HG03460 (cell line): ENCODE results near the gene PRPF6.
"Not testable (repeated sequence)": the region's sequence is repeated elsewhere in the genome, so short reads cannot be mapped to it uniquely, and the experiment has no call there.

ENCODE experiments used
- ATAC-seq: cut with Tn5 transposase; IDR thresholded peaks from one replicate; pipeline ENCODE4 v1.9.1; 2021; ENCODE audit not compliant: unreplicated experiment

The PRPF6 gene

GRCh38 chr20:64009811-64010387 is 29.0 kb downstream of the PRPF6 start:
- ATAC-seq: no peak

- ATAC-seq: no peak
These were observed 29.8 kb downstream of the PRPF6 start for GRCh38 chr20:64010711-64011237.

- ATAC-seq: no peak
These were observed 30.4 kb downstream of the PRPF6 start for GRCh38 chr20:64011366-64011779.

- ATAC-seq: not testable (repeated sequence)
These were observed 31.6 kb downstream of the PRPF6 start for GRCh38 chr20:64012385-64013154.

GRCh38 chr20:64015635-64016034 is 34.7 kb downstream of the PRPF6 start:
- ATAC-seq: no peak

GRCh38 chr20:64021124-64021975 is 40.4 kb downstream of the PRPF6 start:
- ATAC-seq: no peak

- ATAC-seq: no peak
These were observed 41.9 kb downstream of the PRPF6 start for GRCh38 chr20:64022671-64023360.

- no peak for ATAC-seq
These were observed 42.6 kb downstream of the PRPF6 start for GRCh38 chr20:64023361-64024140.

- no peak for ATAC-seq
These were observed 43.4 kb downstream of the PRPF6 start for GRCh38 chr20:64024141-64024990.

GRCh38 chr20:64025101-64025825 is 44.3 kb downstream of the PRPF6 start:
- ATAC-seq: no peak

GRCh38 chr20:64025826-64026412 is 45.0 kb downstream of the PRPF6 start:
- ATAC-seq: no peak

- ATAC-seq: no peak
These were observed 47.2 kb downstream of the PRPF6 start for GRCh38 chr20:64027981-64028685.

- ATAC-seq: no peak
These were observed 48.6 kb downstream of the PRPF6 start for GRCh38 chr20:64029293-64030117.

- ATAC-seq: no peak
These were observed 49.6 kb downstream of the PRPF6 start for GRCh38 chr20:64030371-64031134.

GRCh38 chr20:64031822-64032314 is 50.9 kb downstream of the PRPF6 start:
- no peak for ATAC-seq
